ENCODE results near the gene LIPI. TPM values are rescaled to one million over a fixed set of nuclear protein-coding genes. Genes with fewer than 3 reads are reported as not detected.
"Not testable (repeated sequence)": the region's sequence is repeated elsewhere in the genome, so short reads cannot be mapped to it uniquely, and the experiment has no call there.

The LIPI gene
- total RNA-seq, 1 experiment from 2014 or later, result not detected

GRCh38 chr21:14115646-14116045 lies 95.1 kb downstream of the LIPI start:
- H3K79me2 ChIP-seq (ENCODE audit: low read length), result peaks cover 3% of the 10 kb centered on the region; the same call in 1 of the 2 replicates
- H3K27ac ChIP-seq (ENCODE audit: low read length), result no peak overlapping the region
- H4K20me1 ChIP-seq (ENCODE audit: insufficient read depth, low read depth, low read length), result no peaks in the 10 kb centered on the region
- DNase-seq, result no peak
- peaks cover 4% of the 10 kb centered on the region; the same call in 1 of the 2 replicates for H3K9me3 ChIP-seq (ENCODE audit: low read length)
- H3K4me1 ChIP-seq (ENCODE audit: low read length), result no peaks in the 10 kb centered on the region
- H3K27me3 ChIP-seq (ENCODE audit: low read length), result no peaks in the 10 kb centered on the region
- no peaks in the 10 kb centered on the region for H3K9me2 ChIP-seq (replicated peaks; ENCODE audit: insufficient read depth, low read length)
- no peak overlapping the region for H3K4me2 ChIP-seq (ENCODE audit: low read depth, low read length, poor library complexity, severe bottlenecking)
- peaks cover 14% of the 10 kb centered on the region for H3K36me3 ChIP-seq (ENCODE audit: insufficient read depth, low read length)
- no peak overlapping the region for H3K9ac ChIP-seq (ENCODE audit: low read length)
- H3K4me3 ChIP-seq (ENCODE audit: low read length), result no peak overlapping the region
- H2AFZ ChIP-seq (ENCODE audit: low read length), result no peak overlapping the region

GRCh38 chr21:14114251-14114650 lies 96.5 kb downstream of the LIPI start:
- Histone ChIP-seq H3K36me3 (ENCODE audit: insufficient read depth, low read length) (peaks cover 13% of the 10 kb centered on the region; the same call in 1 of the 2 replicates), H3K4me2 (ENCODE audit: low read depth, low read length, poor library complexity, severe bottlenecking) (no peak overlapping the region), H3K9me3 (ENCODE audit: low read length) (peaks cover 4% of the 10 kb centered on the region; the same call in 1 of the 2 replicates), H2AFZ (ENCODE audit: low read length) (no peak overlapping the region), H3K79me2 (ENCODE audit: low read length) (peaks cover 3% of the 10 kb centered on the region; the same call in 1 of the 2 replicates), H3K9me2 (replicated peaks; ENCODE audit: insufficient read depth, low read length) (no peaks in the 10 kb centered on the region), H4K20me1 (ENCODE audit: insufficient read depth, low read depth, low read length) (no peaks in the 10 kb centered on the region), H3K4me3 (ENCODE audit: low read length) (no peak overlapping the region), H3K9ac (ENCODE audit: low read length) (no peak overlapping the region), H3K27me3 (ENCODE audit: low read length) (no peaks in the 10 kb centered on the region), H3K27ac (ENCODE audit: low read length) (no peak overlapping the region), H3K4me1 (ENCODE audit: low read length) (no peaks in the 10 kb centered on the region)
- no peak for DNase-seq

GRCh38 chr21:14104564-14104963 lies 106.2 kb downstream of the LIPI start:
- not testable (repeated sequence) for H3K79me2 ChIP-seq (ENCODE audit: low read length); H2AFZ ChIP-seq (ENCODE audit: low read length); H3K4me1 ChIP-seq (ENCODE audit: low read length); H3K9me3 ChIP-seq (ENCODE audit: low read length); H3K9ac ChIP-seq (ENCODE audit: low read length); H4K20me1 ChIP-seq (ENCODE audit: insufficient read depth, low read depth, low read length); H3K4me3 ChIP-seq (ENCODE audit: low read length); H3K27ac ChIP-seq (ENCODE audit: low read length); H3K4me2 ChIP-seq (ENCODE audit: low read depth, low read length, poor library complexity, severe bottlenecking); H3K27me3 ChIP-seq (ENCODE audit: low read length); DNase-seq; H3K36me3 ChIP-seq (ENCODE audit: insufficient read depth, low read length); H3K9me2 ChIP-seq (replicated peaks; ENCODE audit: insufficient read depth, low read length)

GRCh38 chr21:14099570-14099969 lies 111.2 kb downstream of the LIPI start:
- no peak overlapping the region for H2AFZ ChIP-seq (ENCODE audit: low read length)
- H3K9me3 ChIP-seq (ENCODE audit: low read length), result no peaks in the 10 kb centered on the region
- peaks cover 5% of the 10 kb centered on the region for H3K36me3 ChIP-seq (ENCODE audit: insufficient read depth, low read length)
- H3K4me1 ChIP-seq (ENCODE audit: low read length), result no peaks in the 10 kb centered on the region
- DNase-seq, result no peak
- no peaks in the 10 kb centered on the region for H3K79me2 ChIP-seq (ENCODE audit: low read length)
- no peak overlapping the region for H3K4me3 ChIP-seq (ENCODE audit: low read length)
- H3K9me2 ChIP-seq (replicated peaks; ENCODE audit: insufficient read depth, low read length), result no peaks in the 10 kb centered on the region
- no peak overlapping the region for H3K27ac ChIP-seq (ENCODE audit: low read length)
- no peaks in the 10 kb centered on the region for H4K20me1 ChIP-seq (ENCODE audit: insufficient read depth, low read depth, low read length)
- no peak overlapping the region for H3K4me2 ChIP-seq (ENCODE audit: low read depth, low read length, poor library complexity, severe bottlenecking)
- H3K9ac ChIP-seq (ENCODE audit: low read length), result no peak overlapping the region
- no peaks in the 10 kb centered on the region for H3K27me3 ChIP-seq (ENCODE audit: low read length)

- Histone ChIP-seq H3K36me3 (ENCODE audit: insufficient read depth, low read length) (peaks cover 5% of the 10 kb centered on the region), H3K9me3 (ENCODE audit: low read length) (no peaks in the 10 kb centered on the region), H3K9ac (ENCODE audit: low read length) (no peak overlapping the region), H3K27me3 (ENCODE audit: low read length) (no peaks in the 10 kb centered on the region), H2AFZ (ENCODE audit: low read length) (no peak overlapping the region), H3K4me3 (ENCODE audit: low read length) (no peak overlapping the region), H3K4me1 (ENCODE audit: low read length) (no peaks in the 10 kb centered on the region), H3K27ac (ENCODE audit: low read length) (no peak overlapping the region), H4K20me1 (ENCODE audit: insufficient read depth, low read depth, low read length) (no peaks in the 10 kb centered on the region), H3K9me2 (replicated peaks; ENCODE audit: insufficient read depth, low read length) (no peaks in the 10 kb centered on the region), H3K79me2 (ENCODE audit: low read length) (no peaks in the 10 kb centered on the region), H3K4me2 (ENCODE audit: low read depth, low read length, poor library complexity, severe bottlenecking) (no peak overlapping the region)
- DNase-seq, result no peak
Measured at GRCh38 chr21:14097881-14098499, 112.8 kb downstream of the LIPI start.

GRCh38 chr21:14096577-14096976 lies 114.2 kb downstream of the LIPI start:
- Histone ChIP-seq H3K9me3 (ENCODE audit: low read length) (no peaks in the 10 kb centered on the region), H3K9ac (ENCODE audit: low read length) (no peak overlapping the region), H3K36me3 (ENCODE audit: insufficient read depth, low read length) (peaks cover 10% of the 10 kb centered on the region), H4K20me1 (ENCODE audit: insufficient read depth, low read depth, low read length) (no peaks in the 10 kb centered on the region), H3K27me3 (ENCODE audit: low read length) (no peaks in the 10 kb centered on the region), H3K27ac (ENCODE audit: low read length) (no peak overlapping the region), H2AFZ (ENCODE audit: low read length) (no peak overlapping the region), H3K79me2 (ENCODE audit: low read length) (no peaks in the 10 kb centered on the region), H3K4me3 (ENCODE audit: low read length) (no peak overlapping the region), H3K9me2 (replicated peaks; ENCODE audit: insufficient read depth, low read length) (no peaks in the 10 kb centered on the region), H3K4me1 (ENCODE audit: low read length) (no peaks in the 10 kb centered on the region), H3K4me2 (ENCODE audit: low read depth, low read length, poor library complexity, severe bottlenecking) (no peak overlapping the region)
- no peak for DNase-seq

- no peaks in the 10 kb centered on the region for H3K4me1 ChIP-seq (ENCODE audit: low read length)
- no peaks in the 10 kb centered on the region for H3K27me3 ChIP-seq (ENCODE audit: low read length)
- no peaks in the 10 kb centered on the region for H3K9me3 ChIP-seq (ENCODE audit: low read length)
- H3K9me2 ChIP-seq (replicated peaks; ENCODE audit: insufficient read depth, low read length), result no peaks in the 10 kb centered on the region
- H3K36me3 ChIP-seq (ENCODE audit: insufficient read depth, low read length), result peaks cover 12% of the 10 kb centered on the region
- no peak overlapping the region for H3K27ac ChIP-seq (ENCODE audit: low read length)
- H3K9ac ChIP-seq (ENCODE audit: low read length), result no peak overlapping the region
- H3K79me2 ChIP-seq (ENCODE audit: low read length), result no peaks in the 10 kb centered on the region
- H3K4me3 ChIP-seq (ENCODE audit: low read length), result no peak overlapping the region
- H4K20me1 ChIP-seq (ENCODE audit: insufficient read depth, low read depth, low read length), result no peaks in the 10 kb centered on the region
- no peak overlapping the region for H3K4me2 ChIP-seq (ENCODE audit: low read depth, low read length, poor library complexity, severe bottlenecking)
- no peak overlapping the region for H2AFZ ChIP-seq (ENCODE audit: low read length)
- no peak for DNase-seq
Measured at GRCh38 chr21:14096172-14096571, 114.6 kb downstream of the LIPI start.

- no peak for DNase-seq
- Histone ChIP-seq H3K9ac (ENCODE audit: low read length) (no peak overlapping the region), H3K4me1 (ENCODE audit: low read length) (no peaks in the 10 kb centered on the region), H3K9me3 (ENCODE audit: low read length) (no peaks in the 10 kb centered on the region), H2AFZ (ENCODE audit: low read length) (no peak overlapping the region), H3K9me2 (replicated peaks; ENCODE audit: insufficient read depth, low read length) (no peaks in the 10 kb centered on the region), H3K79me2 (ENCODE audit: low read length) (no peaks in the 10 kb centered on the region), H3K4me2 (ENCODE audit: low read depth, low read length, poor library complexity, severe bottlenecking) (no peak overlapping the region), H3K27me3 (ENCODE audit: low read length) (no peaks in the 10 kb centered on the region), H3K27ac (ENCODE audit: low read length) (no peak overlapping the region), H3K36me3 (ENCODE audit: insufficient read depth, low read length) (peaks cover 14% of the 10 kb centered on the region), H4K20me1 (ENCODE audit: insufficient read depth, low read depth, low read length) (no peaks in the 10 kb centered on the region), H3K4me3 (ENCODE audit: low read length) (no peak overlapping the region)
Measured at GRCh38 chr21:14095056-14095455, 115.7 kb downstream of the LIPI start.
